CD14-positive monocyte (primary cell): ENCODE results near the gene PCDHGB6. TPM values are rescaled to one million over a fixed set of nuclear protein-coding genes. Genes with fewer than 3 reads are reported as not detected.
A peak's percentile ranks its signal among the peaks of the same experiment; 100 is the strongest.
"Not testable (repeated sequence)": the region's sequence is repeated elsewhere in the genome, so short reads cannot be mapped to it uniquely, and the experiment has no call there.

Source experiments
- DNase-seq, 3 donors: peaks; one replicate each; pipeline ENCODE4 v3.0.0-alpha.2; 2011 to 2022
- H2AFZ ChIP-seq: 2 replicates; pipeline ENCODE4 v1.6.0; 2012; ENCODE audit warnings: mild to moderate bottlenecking, low read depth, low read length, inconsistent platforms; ENCODE audit not compliant: insufficient read depth, poor library complexity, severe bottlenecking
- H3K27ac ChIP-seq, 2 donors: 1 replicate in 1 of 2; 2 replicates in 1 of 2; pipeline ENCODE4 v1.5.1; 2012 to 2013; ENCODE audit warnings: low read length in 2 of 2, control low read depth in 1 of 2, inconsistent platforms in 1 of 2, low read depth in 1 of 2, mild to moderate bottlenecking in 1 of 2
- H3K27me3 ChIP-seq, 2 donors: one replicate each; pipeline versions ENCODE4 v1.6.0 to v1.6.1; 2011 to 2013; ENCODE audit warnings: low read length in 2 of 2; ENCODE audit not compliant: control insufficient read depth in 2 of 2, insufficient read depth in 2 of 2
- H3K36me3 ChIP-seq, 2 donors: replicated peaks in 1 of 2; 1 replicate in 1 of 2; 2 replicates in 1 of 2; pipeline versions ENCODE4 v1.5.1 to v1.6.1; 2012 to 2013; ENCODE audit warnings: low read length in 2 of 2, control low read depth in 1 of 2, inconsistent platforms in 1 of 2, mild to moderate bottlenecking in 1 of 2; ENCODE audit not compliant: insufficient read depth in 2 of 2, control insufficient read depth in 1 of 2
- H3K4me1 ChIP-seq, 2 donors: 1 replicate in 1 of 2; 2 replicates in 1 of 2; pipeline versions ENCODE4 v1.5.1 to v1.6.1; 2012 to 2013; ENCODE audit warnings: low read length in 2 of 2, control low read depth in 1 of 2, inconsistent platforms in 1 of 2, mild to moderate bottlenecking in 1 of 2, moderate library complexity in 1 of 2; ENCODE audit not compliant: insufficient read depth in 2 of 2, control insufficient read depth in 1 of 2
- H3K4me2 ChIP-seq: replicated peaks from 2 replicates; pipeline ENCODE3; 2012; ENCODE audit warnings: low read length, moderate library complexity, mild to moderate bottlenecking; ENCODE audit not compliant: poor library complexity, severe bottlenecking; ENCODE audit errors: extremely low read depth
- H3K4me3 ChIP-seq, 3 experiments: fragments of 200-600 bp in 1 of 3; sonication (generic) in 1 of 3; replicated peaks in 1 of 3; 1 replicate in 2 of 3; 2 replicates in 1 of 3; pipeline ENCODE4 v1.5.1; 2011 to 2013; ENCODE audit warnings: low read length in 3 of 3, mild to moderate bottlenecking in 3 of 3, control low read depth in 2 of 3, low read depth in 2 of 3, inconsistent platforms in 1 of 3, moderate library complexity in 1 of 3
- H3K79me2 ChIP-seq: 2 replicates; pipeline ENCODE4 v1.6.0; 2012; ENCODE audit warnings: mild to moderate bottlenecking, control low read depth, inconsistent platforms, low read length, moderate library complexity; ENCODE audit not compliant: insufficient read depth
- H3K9ac ChIP-seq: 2 replicates; pipeline ENCODE4 v1.6.0; 2017; ENCODE audit warnings: low read length, mild to moderate bottlenecking; ENCODE audit not compliant: insufficient read depth, poor library complexity, severe bottlenecking
- H3K9me3 ChIP-seq, 2 donors: replicated peaks in 1 of 2; 1 replicate in 1 of 2; 2 replicates in 1 of 2; pipeline versions ENCODE4 v1.5.1 to v1.6.1; 2012 to 2013; ENCODE audit warnings: low read length in 2 of 2, control low read depth in 1 of 2; ENCODE audit not compliant: control insufficient read depth in 1 of 2, insufficient read depth in 1 of 2
- H4K20me1 ChIP-seq: 2 replicates; pipeline ENCODE4 v1.6.0; 2012; ENCODE audit warnings: mild to moderate bottlenecking, low read length, control low read depth, moderate library complexity; ENCODE audit not compliant: insufficient read depth
- H3K27ac Mint-ChIP-seq, 7 donors: one replicate each; pipeline ENCODE4 v1.8.0; 2020; ENCODE audit warnings: mild to moderate bottlenecking in 7 of 7, mixed read lengths in 7 of 7, moderate library complexity in 6 of 7, inconsistent platforms in 2 of 7
- H3K27me3 Mint-ChIP-seq, 3 donors: one replicate each; pipeline ENCODE4 v1.8.0; 2021 to 2022; ENCODE audit warnings: low read depth in 3 of 3, mild to moderate bottlenecking in 3 of 3, mixed read lengths in 3 of 3, moderate library complexity in 3 of 3, inconsistent platforms in 1 of 3
- H3K36me3 Mint-ChIP-seq, 2 donors: one replicate each; pipeline ENCODE4 v1.8.0; 2020; ENCODE audit warnings: mixed read lengths in 2 of 2, inconsistent platforms in 1 of 2, mild to moderate bottlenecking in 1 of 2
- H3K4me1 Mint-ChIP-seq: one replicate; pipeline ENCODE4 v1.8.0; 2020; ENCODE audit warnings: mild to moderate bottlenecking, mixed read lengths
- H3K4me3 Mint-ChIP-seq, 2 donors: one replicate each; pipeline ENCODE4 v1.8.0; 2020; ENCODE audit warnings: mild to moderate bottlenecking in 2 of 2, mixed read lengths in 2 of 2, moderate library complexity in 1 of 2
- H3K9me3 Mint-ChIP-seq, 7 donors: one replicate each; pipeline ENCODE4 v1.8.0; 2020 to 2022; ENCODE audit warnings: mixed read lengths in 7 of 7, mild to moderate bottlenecking in 6 of 7, moderate library complexity in 6 of 7, inconsistent platforms in 2 of 7
- WGBS: methylation state at CpG from one replicate; pipeline ENCODE4 v1.1.5; 2013; ENCODE audit warnings: missing lambda C conversion rate; ENCODE audit not compliant: insufficient coverage; 5-methylcytosine and 5-hydroxymethylcytosine counted together
- intact Hi-C, 2 donors: fragments of 100-400 bp; cut with micrococcal nuclease; formaldehyde crosslinking; loops; one replicate each; pipeline versions ENCODE4 v1.15.0 to v1.15.1; 2023
- polyA plus RNA-seq, 3 donors: library from polyadenylated mRNA; depleted of rRNA in 1 of 3; unstranded in 2 of 3; stranded (reverse) in 1 of 3; fragments of 300-500 nt in 2 of 3; fragments of >200 nt in 1 of 3; fragmentation: Illumina TruSeq in 2 of 3; gene quantifications; 1 replicate in 2 of 3; 2 replicates in 1 of 3; pipeline ENCODE4 v1.2.3, GENCODE V29; 2012 to 2021
- TF ChIP-seq, protein P1 (sequence below): fragments of 200-600 bp; IDR thresholded peaks from one replicate; pipeline ENCODE4 v1.8.0; 2022; ENCODE audit warnings: antibody characterized with exemption, mild to moderate bottlenecking

PCDHGB6 gene
- polyA plus RNA-seq, 3 donors = 0.01 to 0.06 TPM; not detected in 1

- H3K4me1 ChIP-seq, H3K36me3 ChIP-seq, intact Hi-C loops, H3K27ac ChIP-seq, H3K4me3 ChIP-seq, DNase-seq, H3K79me2 ChIP-seq, H3K9ac ChIP-seq, H4K20me1 ChIP-seq, H3K4me1 Mint-ChIP-seq, H3K27ac Mint-ChIP-seq, H3K4me2 ChIP-seq: not testable (repeated sequence)
- H3K27me3 Mint-ChIP-seq = peaks cover 69 to 85% (median 83%) of the 10 kb centered on the region in 3 donors
- WGBS = 1% methylated on average over 13 of the region's 43 CpGs
- H2AFZ ChIP-seq = peak within 1 kb of the TSS; percentile 29
- H3K9me3 ChIP-seq = peaks cover 50 to 83% of the 10 kb centered on the region in 2 donors
- H3K36me3 Mint-ChIP-seq = peaks cover 7 to 13% of the 10 kb centered on the region in 2 donors
- TF ChIP-seq, protein P1, sequence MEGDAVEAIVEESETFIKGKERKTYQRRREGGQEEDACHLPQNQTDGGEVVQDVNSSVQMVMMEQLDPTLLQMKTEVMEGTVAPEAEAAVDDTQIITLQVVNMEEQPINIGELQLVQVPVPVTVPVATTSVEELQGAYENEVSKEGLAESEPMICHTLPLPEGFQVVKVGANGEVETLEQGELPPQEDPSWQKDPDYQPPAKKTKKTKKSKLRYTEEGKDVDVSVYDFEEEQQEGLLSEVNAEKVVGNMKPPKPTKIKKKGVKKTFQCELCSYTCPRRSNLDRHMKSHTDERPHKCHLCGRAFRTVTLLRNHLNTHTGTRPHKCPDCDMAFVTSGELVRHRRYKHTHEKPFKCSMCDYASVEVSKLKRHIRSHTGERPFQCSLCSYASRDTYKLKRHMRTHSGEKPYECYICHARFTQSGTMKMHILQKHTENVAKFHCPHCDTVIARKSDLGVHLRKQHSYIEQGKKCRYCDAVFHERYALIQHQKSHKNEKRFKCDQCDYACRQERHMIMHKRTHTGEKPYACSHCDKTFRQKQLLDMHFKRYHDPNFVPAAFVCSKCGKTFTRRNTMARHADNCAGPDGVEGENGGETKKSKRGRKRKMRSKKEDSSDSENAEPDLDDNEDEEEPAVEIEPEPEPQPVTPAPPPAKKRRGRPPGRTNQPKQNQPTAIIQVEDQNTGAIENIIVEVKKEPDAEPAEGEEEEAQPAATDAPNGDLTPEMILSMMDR = peak; percentile 49
- peaks cover 56 to 97% of the 10 kb centered on the region in 2 donors for H3K27me3 ChIP-seq
- H3K9me3 Mint-ChIP-seq = peaks cover 37 to 76% (median 64%) of the 10 kb centered on the region in 7 donors
- H3K4me3 Mint-ChIP-seq = peak within 1 kb of the TSS; percentile 37 to 73
Measured at GRCh38 chr5:141397756-141398551, 9.9 kb upstream of the PCDHGB6 start, which contains the start of gene PCDHGB5. Gene PCDHGB5 (plus strand): TSS chr5:141397947. CDS start chr5:141398128, 181 bp downstream.

- H3K4me2 ChIP-seq = no peak overlapping the region
- peaks cover 59 to 97% of the 10 kb centered on the region in 2 donors for H3K27me3 ChIP-seq
- WGBS = 30% methylated on average over 14 of the region's 15 CpGs
- peaks cover 9% of the 10 kb centered on the region for H3K4me1 Mint-ChIP-seq
- no peak overlapping the region for H3K27ac ChIP-seq
- H2AFZ ChIP-seq = no peak overlapping the region
- H3K4me3 ChIP-seq = no peak overlapping the region
- no peak for DNase-seq
- TF ChIP-seq, protein P1 = no peak
- H3K4me3 Mint-ChIP-seq = peak overlapping the region in 1 of 2 donors; percentile 73
- intact Hi-C loops = no loop called here
- H3K9ac ChIP-seq = no peak overlapping the region
- H3K79me2 ChIP-seq = no peaks in the 10 kb centered on the region
- H3K36me3 ChIP-seq = no peaks in the 10 kb centered on the region
- H3K27me3 Mint-ChIP-seq = peaks cover 69 to 85% (median 83%) of the 10 kb centered on the region in 3 donors
- peaks cover 9 to 10% of the 10 kb centered on the region in 2 donors for H3K36me3 Mint-ChIP-seq
- peaks cover 50 to 83% of the 10 kb centered on the region in 2 donors for H3K9me3 ChIP-seq
- no peaks in the 10 kb centered on the region for H4K20me1 ChIP-seq
- no peak overlapping the region for H3K27ac Mint-ChIP-seq
- peaks cover 37 to 76% (median 64%) of the 10 kb centered on the region in 7 donors for H3K9me3 Mint-ChIP-seq
- peaks cover 0 to 3% of the 10 kb centered on the region in 2 donors for H3K4me1 ChIP-seq
Measured at GRCh38 chr5:141398608-141399007, 9.2 kb upstream of the PCDHGB6 start.
